Dermis microvascular lymphatic vessel endothelial cell (primary cell): ENCODE measurements around the gene THAP7. TPM values are rescaled to one million over a fixed set of nuclear protein-coding genes. Genes with fewer than 3 reads are reported as not detected.

ENCODE experiments used
- DNase-seq, 2 donors: peaks; one replicate each; pipeline versions ENCODE4 v3.0.0 to v3.0.0-alpha.2; 2010; ENCODE audit warnings: low read depth in 2 of 2
- total RNA-seq: library from RNA; depleted of rRNA; stranded (reverse); fragments of >200 nt; gene quantifications from 2 replicates; pipeline ENCODE4 v1.2.1, GENCODE V29; 2014

THAP7 gene
- total RNA-seq, 1 donor from 2014 or later: 11.0 TPM

DNA sequence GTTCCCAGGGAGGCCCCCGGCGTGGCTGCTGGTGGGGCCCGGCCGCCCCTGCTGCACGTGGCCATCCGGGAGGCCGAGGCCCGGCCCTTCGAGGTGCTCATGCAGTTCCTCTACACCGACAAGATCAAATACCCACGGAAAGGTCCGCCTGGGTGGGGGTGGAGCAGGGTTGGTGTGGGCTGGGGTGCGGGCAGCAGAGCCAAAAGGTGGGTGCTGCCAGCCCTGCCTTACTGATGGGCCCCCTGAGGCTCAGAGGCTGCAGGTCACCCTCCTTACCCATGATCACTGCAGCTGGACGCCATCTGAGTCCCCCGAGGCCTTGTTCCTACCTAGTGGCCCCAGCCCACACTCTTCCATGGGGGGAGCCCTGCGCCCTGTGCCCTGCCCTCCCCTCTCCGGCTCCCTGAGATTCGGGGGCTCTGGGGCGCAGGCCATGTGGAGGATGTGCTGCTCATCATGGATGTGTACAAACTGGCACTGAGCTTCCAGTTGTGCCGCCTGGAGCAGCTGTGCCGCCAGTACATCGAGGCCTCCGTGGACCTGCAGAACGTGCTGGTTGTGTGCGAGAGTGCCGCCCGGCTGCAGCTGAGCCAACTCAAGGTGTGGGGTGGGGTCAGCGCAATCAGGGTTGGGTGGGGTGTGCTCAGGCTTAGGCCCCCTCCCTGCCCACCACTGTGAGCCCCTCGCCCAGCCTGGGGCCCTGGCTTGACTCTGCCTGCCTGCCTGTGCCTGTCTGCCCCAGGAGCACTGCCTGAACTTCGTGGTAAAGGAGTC lies 7.6 kb downstream of the THAP7 start:
- DNase-seq: no peak

DNA sequence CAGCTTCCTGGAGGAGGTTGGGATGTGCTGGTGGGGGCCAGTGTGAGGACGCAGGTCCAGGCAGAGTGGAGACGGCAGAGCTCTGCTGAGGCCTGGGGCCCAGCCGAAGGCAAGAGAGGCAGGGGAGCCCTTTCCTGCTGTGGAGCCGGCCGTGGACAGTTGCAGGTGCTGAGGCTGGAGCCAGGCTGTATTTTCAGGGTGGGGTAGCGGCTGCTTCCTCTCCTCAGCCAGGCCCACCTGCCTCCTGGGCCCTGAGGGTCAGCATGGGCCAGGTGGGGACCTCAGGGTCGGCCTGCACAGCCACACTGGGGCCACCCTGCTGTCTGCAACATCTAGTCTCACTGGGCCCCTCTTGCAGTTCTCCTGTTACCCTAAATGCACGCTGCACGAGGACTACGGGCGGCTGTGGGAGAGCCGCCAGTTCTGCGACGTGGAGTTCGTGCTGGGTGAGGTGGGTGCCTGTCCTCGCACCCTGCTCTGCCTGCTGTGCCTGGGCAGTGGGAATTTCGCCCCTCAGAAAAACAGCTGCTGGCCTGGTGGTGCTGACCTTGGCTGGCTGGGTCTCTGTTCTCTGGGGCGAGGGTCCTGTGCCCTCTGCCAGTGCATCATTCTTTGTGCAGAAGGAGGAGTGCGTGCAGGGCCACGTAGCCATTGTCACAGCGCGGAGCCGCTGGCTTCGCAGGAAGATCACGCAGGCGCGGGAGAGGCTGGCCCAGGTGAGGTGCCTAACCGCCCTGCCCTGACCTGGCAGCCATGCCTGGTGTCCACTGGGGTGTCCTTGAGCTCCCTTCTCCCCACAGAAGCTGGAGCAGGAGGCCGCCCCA lies 8.4 kb downstream of the THAP7 start:
- DNase-seq: no peak

DNA sequence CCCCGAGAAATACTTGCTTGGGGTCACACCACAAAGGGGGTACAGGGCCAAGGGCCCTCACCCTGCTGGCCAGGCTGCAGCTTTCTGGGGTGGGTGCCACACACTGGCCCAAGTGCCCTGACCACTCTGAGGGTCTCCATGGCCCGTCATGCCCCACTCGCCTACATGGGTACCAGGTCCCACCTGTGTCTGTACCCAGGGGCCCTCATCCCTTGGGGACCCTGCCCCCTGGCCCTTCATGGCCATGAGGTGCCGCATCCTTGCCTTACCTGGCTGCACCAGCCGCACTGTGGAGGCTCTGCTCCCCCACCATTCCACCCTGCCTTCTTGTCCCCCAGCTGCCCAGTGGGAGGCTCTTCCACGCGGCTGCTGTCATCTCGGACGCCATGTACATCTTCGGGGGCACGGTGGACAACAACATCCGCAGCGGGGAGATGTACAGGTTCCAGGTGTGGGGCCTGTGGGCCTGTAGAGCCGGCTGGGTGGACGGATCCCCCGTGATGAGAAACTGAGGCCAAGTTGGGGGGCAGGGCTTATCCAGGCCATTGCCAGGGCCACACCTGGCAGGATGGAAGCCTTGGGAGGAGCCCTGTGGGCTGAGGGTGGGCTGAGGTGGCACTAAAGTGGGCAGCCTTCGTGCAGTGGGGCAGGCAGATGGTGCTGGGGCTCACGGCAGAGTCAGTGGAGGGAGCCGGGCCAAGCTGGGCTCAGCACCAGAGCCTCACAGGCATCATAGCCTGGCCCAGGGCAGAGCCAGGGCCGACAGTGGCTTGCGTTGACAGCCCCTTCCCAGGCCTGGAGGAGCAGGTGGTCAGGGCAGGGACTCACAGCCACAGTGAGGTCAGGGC lies 9.2 kb downstream of the THAP7 start:
- no peak for DNase-seq

DNA sequence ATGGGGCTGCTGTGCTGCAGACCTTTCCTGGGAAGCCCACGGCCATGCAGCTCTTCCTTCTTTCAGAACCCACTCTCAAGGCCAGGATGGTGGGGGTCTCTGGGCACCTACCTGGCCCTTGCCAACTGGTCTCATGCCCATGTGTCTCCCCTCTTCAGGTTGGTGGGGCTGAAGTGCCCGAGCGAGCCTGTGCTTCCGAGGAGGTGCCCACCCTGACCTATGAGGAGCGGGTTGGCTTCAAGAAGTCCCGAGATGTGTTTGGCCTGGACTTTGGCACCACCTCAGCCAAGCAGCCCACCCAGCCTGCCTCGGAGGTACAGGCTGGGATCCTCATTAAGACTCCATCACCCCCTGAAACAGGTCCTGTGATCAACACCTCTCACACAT lies 9.9 kb downstream of the THAP7 start:
- no peak for DNase-seq

DNA sequence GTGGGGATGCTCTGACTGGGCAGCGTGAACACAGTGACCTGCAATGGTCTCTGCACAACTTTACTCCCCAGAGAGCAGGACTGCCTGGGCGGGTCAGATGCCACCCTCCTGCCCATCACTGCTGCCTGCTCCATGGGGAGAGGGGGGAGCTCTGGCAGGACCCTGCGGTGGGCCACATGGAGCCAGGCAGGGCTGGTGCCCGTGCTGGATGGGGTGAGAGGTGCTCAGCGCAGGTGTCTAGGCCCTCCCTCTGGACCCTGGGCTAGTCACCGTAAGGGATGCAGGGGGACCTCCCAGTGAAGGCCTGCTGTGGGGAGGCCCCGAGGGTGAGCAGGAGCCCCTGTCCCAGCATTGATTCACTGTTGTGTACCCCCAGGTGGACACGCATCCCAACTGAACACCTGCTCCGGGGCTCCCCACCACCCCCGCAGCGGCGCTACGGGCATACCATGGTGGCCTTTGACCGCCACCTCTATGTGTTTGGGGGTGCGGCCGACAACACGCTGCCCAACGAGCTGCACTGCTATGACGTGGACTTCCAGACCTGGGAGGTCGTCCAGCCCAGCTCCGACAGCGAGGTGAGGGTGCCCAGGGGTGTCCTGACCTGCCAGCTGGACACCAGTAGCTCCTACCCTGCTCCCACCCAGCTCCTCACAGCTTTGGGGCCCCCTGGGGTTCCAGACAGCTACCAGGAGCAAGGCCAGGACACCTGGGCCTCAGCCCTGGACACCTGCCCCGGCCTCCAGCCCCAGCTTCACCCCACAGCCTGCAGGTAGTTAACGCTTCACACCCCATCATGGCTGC lies 10.5 kb downstream of the THAP7 start:
- no peak for DNase-seq

DNA sequence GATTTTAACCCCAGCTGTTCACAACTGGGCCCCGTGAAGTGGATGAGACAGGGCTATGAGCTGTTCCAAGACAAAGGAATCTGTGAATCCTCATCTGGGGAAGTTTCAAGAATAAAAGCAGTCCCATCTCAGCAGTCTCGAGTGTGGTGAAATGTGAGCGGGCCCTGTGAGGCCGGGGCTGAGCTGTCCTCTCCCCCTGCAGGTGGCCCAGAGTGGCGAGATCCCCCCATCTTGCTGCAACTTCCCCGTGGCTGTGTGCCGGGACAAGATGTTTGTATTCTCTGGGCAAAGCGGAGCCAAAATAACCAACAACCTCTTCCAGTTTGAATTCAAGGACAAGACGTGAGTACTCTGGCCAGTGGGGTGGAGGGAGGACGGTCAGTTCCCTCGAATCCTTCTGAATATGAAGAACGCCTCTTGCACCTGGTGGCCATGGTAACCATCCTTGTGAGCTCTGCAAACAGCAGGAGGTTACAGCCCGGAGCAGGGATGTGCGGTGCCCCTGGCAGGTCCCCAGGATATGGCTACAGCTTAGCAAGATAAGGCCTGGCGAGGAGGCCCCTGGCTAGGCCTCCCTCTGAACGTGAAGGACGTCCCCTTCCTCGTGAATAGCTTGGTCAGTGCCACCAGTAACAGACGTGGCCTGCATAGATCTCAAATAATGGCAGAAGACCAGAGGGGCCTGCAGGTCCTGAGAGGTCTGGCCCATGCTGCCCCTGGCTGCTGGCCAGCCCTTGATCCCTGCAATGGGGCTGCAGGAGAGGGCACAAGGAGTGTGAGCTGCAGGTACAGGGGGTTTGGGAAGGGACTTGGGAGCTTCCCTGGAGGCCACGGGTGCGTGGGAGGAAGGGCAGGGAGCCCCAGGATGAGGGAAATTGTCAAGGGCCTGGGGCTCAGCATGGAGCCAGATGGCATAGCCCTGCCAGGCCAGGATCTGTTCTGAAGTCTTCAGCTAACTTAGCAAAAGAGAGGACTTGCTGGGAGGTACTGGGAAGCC lies 11.4 kb downstream of the THAP7 start:
- no peak for DNase-seq

DNA sequence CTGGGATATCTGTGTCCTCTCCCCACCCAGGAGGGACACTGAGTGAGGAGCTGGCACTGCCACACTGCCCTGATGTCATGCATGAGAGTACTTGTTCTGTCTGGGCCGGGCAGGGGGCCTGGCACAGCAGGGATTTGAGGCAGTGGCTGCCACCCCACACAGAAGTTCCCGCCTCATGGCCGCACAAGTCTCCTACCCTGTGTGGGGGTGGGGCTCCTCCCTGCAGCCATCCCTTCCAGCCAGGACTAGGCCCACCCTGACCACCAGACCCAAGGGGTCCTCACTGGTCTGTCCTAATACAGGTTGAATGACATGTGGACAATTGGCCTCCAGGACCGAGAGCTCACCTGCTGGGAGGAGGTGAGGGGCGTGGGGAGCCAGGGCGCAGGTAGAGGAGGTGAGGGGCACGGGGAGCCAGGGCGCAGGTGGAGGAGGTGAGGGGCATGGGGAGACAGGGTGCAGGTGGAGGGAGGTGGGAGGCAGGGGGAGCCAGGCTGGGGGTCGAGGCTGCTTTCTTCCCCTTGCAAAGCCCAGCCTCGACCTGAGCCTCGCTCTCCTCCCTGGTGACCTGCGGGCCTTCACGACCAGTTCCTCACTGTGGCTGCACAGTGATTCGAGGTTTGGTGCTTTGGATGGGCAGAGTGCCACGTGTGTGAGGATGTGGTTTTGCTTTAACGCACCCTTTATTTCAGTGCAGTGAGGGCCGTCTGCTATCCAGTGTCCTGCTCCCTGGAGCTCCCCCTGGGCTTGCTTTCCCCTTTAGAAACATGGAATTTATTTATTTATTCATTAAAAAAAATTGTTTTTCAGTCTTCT lies 12.4 kb downstream of the THAP7 start:
- DNase-seq: no peak

DNA sequence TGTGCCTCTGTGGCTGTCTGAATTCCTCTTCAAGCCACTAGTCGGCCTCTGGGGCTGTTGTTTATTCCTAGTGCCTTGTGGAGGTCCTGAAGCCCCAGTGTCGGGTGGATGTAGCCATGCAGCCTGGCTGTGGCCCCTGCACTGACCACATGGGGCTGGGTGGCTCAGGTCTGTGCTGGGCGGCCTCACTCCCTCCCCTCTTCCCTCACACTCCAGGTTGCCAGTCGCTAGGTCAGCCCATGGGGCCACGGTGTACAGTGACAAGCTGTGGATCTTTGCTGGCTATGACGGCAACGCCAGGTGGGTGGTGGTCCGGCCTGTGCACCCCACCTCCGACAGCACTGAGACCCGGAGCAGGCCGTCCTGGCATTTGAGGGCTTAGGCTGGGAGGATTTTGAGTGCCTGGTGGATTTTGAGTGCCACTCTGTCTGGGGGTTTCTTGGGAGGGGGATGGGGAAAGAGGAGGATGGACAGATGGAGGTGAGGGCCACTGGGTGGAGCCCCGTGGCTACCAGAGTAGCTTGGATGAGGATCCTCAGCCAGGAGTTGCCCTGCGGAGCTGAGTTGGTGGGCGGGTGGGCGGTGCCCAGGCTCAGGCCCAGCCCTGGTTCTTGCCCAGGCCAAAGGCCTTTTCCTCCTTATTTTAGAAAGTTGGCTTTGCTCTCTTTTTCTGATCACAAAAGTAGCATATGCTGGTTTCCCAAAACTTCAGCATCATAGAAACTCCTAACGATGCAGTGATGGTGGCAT lies 13.2 kb downstream of the THAP7 start:
- DNase-seq: no peak

DNA sequence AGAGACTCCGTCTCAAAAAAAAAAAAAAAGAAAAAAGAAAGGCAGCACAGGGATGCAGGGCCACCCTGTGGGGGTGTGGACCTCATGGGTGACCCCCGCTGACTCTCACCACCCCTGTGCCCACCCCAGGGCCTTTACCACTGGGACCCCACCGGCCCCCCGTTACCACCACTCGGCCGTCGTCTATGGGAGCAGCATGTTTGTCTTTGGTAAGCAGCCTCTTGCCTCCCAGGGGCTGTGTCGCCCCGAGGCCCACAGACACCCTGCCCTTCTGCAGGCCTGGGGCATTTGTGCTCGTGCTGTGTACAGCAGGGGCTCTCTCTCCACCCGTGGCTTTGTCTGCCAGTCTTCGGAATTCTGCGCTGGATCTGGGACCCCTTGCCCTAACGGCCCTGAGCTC lies 14.5 kb downstream of the THAP7 start:
- no peak for DNase-seq

DNA sequence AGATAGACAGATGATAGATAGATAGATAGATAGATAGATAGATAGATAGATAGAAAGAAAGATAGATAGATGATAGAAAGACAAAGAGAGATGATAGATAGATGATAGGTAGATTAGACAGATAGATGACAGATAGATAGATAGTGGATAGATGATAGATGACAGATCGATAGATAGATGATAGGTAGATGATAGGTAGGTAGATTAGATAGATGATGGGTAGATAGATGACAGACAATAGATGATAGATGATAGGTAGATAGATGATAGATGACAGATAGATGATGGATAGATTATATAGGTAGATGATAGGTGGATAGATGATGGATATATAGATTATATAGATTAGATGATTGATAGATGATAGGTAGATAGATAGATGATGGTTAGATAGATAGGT lies 15.6 kb downstream of the THAP7 start:
- DNase-seq: no peak

DNA sequence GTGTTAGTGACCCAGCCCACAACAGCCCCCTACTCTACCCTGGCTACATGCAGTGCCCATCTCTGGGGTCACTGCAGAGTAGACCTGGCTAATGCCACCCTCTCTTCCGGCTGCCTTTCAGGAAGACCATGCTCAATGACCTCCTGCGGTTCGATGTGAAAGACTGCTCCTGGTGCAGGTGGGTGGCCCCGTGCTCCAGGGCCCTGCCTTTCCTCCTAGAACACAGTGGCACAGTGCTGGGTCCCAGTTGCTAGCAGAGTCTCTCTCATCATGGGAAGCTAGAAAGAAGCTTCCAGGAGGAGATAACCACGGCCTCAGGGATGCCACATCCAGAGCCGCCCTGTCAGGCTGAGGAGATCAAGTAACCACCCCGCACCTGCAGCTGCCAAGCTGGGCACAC lies 16.2 kb downstream of the THAP7 start:
- DNase-seq: no peak

DNA sequence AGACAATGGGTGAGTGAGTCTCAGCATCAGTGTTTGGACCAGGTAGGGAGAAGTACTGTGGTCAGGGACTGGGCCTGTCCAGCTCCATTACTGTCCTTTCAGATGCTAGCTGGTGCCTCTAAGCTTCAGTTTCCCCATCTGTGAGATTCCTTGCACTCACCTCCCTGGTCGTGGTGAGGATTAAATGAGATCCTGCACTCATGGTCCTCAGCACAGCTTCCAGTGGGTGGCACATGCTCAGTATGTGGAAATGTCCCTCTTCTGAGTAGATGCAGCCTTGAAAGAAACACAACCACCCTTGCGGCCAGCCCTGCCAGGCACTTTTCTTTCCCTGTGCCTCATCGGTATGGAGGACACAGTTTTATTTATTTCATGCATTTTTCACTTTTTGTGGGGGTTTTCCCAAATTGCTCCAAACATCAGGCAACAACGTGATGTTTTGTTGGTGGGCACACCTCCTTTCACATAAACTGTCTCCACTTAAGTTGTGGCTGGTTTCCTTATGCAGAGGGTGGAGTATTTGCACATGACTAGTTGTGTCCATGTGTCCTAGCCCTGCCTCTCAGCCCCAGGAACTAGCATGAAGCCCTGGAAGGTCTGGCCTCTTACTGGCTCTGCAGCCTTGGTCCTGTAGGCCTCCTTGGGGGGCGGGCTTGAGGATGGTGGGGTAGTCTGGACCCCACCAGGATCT lies 18.7 kb downstream of the THAP7 start:
- DNase-seq: no peak

DNA sequence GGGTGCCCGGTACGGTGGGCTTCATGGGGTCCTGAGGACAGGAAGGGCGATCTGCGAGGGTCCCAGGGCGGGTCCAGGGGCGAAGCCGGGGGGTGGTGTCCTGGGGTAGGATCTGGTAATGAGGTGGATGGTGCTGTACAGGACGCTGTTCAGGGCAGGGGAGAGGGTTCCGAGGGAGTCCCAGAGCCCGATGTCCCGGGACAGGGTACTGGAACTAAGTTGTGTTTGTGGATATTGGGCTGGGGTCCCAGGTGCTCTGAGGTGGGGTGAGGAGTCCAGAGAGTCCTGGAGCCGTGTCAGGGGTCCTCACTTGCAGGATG lies 19.4 kb downstream of the THAP7 start:
- no peak for DNase-seq

DNA sequence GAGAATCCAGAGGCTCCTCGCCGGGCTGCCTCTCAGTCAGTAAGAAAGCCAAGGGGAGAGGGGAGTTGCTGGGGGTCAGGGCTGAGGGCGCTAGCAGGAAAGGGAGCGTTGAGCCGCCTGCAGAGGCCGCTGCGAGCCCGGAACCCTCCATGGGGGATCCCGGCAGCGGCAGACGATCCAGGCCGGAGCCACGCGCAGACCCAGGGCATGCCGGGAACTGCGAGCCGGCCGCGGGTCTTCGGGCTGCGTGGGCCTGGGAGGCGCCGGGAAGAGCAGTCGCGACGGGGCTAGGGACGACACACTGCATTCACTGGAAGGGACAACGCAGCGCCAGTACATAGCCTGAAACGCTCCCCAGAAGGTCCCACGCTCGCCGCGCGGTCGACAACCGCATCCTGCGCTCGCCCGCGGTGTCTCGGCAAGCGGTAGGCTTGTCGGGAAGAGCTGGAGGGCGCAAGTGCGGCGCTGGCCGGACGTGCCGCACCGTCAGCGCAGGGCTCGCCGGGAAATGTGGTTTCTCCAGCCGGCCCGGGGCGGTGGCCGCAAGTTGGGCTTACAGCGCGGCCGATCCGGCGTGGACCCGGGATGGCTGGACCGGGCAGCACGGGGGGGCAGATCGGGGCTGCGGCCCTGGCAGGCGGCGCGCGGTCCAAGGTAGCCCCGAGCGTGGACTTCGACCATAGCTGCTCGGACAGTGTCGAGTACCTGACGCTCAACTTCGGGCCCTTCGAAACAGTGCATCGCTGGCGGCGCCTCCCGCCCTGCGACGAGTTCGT lies 19.9 kb downstream of the THAP7 start, which contains the start of gene LZTR1:
Gene LZTR1 (plus strand): TSS at position 511 of the 776 bp plus-strand sequence. CDS start 75 bp downstream, at position 586.
- DNase-seq: peak; percentile 54 to 86

DNA sequence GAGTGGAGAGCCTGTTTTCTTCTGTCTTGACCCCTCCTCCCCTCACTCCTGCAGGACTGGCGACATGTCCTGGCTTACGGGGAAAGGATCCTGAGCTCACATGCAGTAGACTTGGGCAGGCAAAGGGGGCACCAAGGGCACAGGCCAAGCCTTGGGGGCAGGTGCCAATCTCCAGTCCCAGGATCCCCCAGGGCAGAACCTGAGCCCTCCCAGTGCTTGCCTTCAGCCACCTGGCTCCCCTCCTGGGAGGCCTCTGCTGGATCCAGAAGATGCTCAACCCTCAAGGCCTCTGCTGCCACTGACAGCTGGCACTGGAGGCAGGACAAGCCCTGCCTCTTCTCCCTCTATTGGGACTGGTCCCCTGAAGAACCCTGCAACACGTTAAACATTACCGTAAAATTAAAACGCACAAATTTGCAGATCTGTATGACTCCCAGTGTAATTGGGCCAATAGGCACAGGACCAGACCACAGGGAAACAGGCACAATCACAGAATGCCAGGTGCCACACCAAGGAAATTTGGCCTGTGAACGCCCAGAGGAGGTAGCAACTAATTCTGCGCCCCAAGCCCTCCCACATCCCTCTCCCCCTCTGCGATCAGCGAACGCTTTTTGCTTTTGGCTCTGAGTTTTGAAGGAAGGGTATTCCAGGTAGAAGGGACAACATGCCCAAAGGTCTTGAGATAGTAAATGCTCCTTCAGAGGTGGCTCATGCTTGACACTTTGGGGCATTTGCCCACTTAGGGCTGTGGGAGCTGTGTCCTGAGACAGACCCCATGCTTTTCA lies 20.8 kb downstream of the THAP7 start:
- DNase-seq: no peak

DNA sequence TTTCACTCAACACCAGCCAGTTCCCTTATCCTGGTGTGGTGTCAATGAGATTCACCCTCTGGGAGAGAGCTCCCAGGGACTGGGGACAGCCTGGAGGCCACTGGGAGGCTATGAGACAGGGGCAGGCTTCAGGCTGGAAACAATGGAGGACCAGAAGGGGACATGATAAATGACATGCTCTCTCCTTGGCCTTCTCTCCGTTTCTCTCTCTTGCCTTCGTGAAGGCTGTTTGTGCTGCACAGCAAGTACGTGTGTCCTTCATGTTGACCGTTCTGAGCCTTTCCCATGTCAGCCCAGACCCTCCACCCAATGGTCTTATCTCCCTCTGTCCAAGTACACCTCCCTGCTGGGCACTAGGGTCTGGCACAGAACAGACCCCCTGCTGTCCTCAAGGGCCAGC lies 21.4 kb downstream of the THAP7 start:
- no peak for DNase-seq
